K562 (cell line): ENCODE results near the gene SCAMP5. TPM values are rescaled to one million over a fixed set of nuclear protein-coding genes. Genes with fewer than 3 reads are reported as not detected.

ENCODE experiments used
- ARID1B ChIP-seq: fragments of 450-650 bp; IDR thresholded peaks from 2 replicates; pipeline ENCODE4 v1.6.1; 2016; ENCODE audit warnings: antibody characterized with exemption, mild to moderate bottlenecking, inconsistent platforms
- BRF1 ChIP-seq: IDR thresholded peaks from 3 replicates; pipeline ENCODE4 v1.6.1; 2011; ENCODE audit warnings: borderline replicate concordance, mild to moderate bottlenecking; ENCODE audit not compliant: insufficient read length; ENCODE audit errors: extremely low read depth
- CBFA2T2 ChIP-seq: fragments of 450-650 bp; conservative IDR thresholded peaks from 2 replicates; pipeline ENCODE4 v1.6.1; 2017; ENCODE audit warnings: mild to moderate bottlenecking
- HEY1 ChIP-seq: fragments of 250-450 bp; sonication (Bioruptor Pico); IDR thresholded peaks from 2 replicates; pipeline ENCODE4 v1.5.0; 2020; ENCODE audit warnings: mild to moderate bottlenecking, moderate library complexity, borderline replicate concordance
- HMG20A ChIP-seq: fragments of 450-650 bp; formaldehyde crosslinking; conservative IDR thresholded peaks from 2 replicates; pipeline ENCODE4 v1.4.0; 2020; ENCODE audit warnings: mild to moderate bottlenecking, mixed read lengths
- OTX1 ChIP-seq: fragments of 450-650 bp; formaldehyde crosslinking; IDR thresholded peaks from 2 replicates; pipeline ENCODE4 v1.4.0; 2022; ENCODE audit warnings: mild to moderate bottlenecking
- PRPF4 ChIP-seq: fragments of 200-400 bp; formaldehyde crosslinking; IDR thresholded peaks from one replicate; pipeline ENCODE4 v1.6.1; 2017; ENCODE audit warnings: low read length, low read depth, mild to moderate bottlenecking; ENCODE audit not compliant: insufficient read depth, poor library complexity, severe bottlenecking
- TCFL5 ChIP-seq: fragments of 250-450 bp; sonication (Bioruptor Pico); conservative IDR thresholded peaks from 2 replicates; pipeline ENCODE4 v1.6.1; 2021; ENCODE audit warnings: mild to moderate bottlenecking, moderate library complexity, matching md5 sums
- U2AF2 ChIP-seq: fragments of 200-400 bp; formaldehyde crosslinking; optimal IDR thresholded peaks from 2 replicates; pipeline ENCODE3; 2017; ENCODE audit warnings: low read depth, mild to moderate bottlenecking, low read length
- ZC3H8 ChIP-seq: fragments of 450-650 bp; IDR thresholded peaks from 2 replicates; pipeline ENCODE4 v1.6.1; 2017
- ZNF143 ChIP-seq: sonication (generic); formaldehyde crosslinking; IDR thresholded peaks from 2 replicates; pipeline ENCODE4 v1.9.0; 2022; ENCODE audit warnings: mild to moderate bottlenecking, missing genetic modification reagents
- ZNF395 ChIP-seq: fragments of 200-800 bp; sonication (Bioruptor generic); IDR thresholded peaks from 2 replicates; pipeline ENCODE4 v1.6.1; 2017; ENCODE audit warnings: missing genetic modification characterization, missing compliant biosample characterization
- polyA plus RNA-seq, 8 experiments: library from polyadenylated mRNA; depleted of rRNA in 4 of 8; stranded (reverse) in 5 of 8; unstranded in 3 of 8; fragments of >200 nt; fragmentation: Nextera tagmentation in 2 of 8; fragmentation: Illumina TruSeq in 1 of 8; extraction: Ambion mirVana in 2 of 8; extraction: Trizol in 1 of 8; gene quantifications; 2 replicates each; pipeline versions ENCODE4 v1.2.1 to v1.2.3, GENCODE V29; 2011 to 2014; ENCODE audit warnings: inconsistent platforms in 1 of 8, missing spikeins in 1 of 8
- total RNA-seq, 7 experiments: library from RNA; depleted of rRNA in 6 of 7; stranded (reverse); fragments of >200 nt in 6 of 7; fragmentation: Illumina TruSeq in 2 of 7; extraction: Trizol in 2 of 7; gene quantifications; 2 replicates each; pipeline versions ENCODE4 v1.2.1 to v1.2.3, GENCODE V29; 2011 to 2021; ENCODE audit warnings: low replicate concordance in 1 of 7
- TF ChIP-seq, protein P1 (sequence below): IDR thresholded peaks from 2 replicates; pipeline ENCODE4 v1.6.1; 2016; ENCODE audit warnings: missing genetic modification characterization, missing compliant biosample characterization
- TF ChIP-seq, protein P2 (sequence below): fragments of 450-650 bp; IDR thresholded peaks from 2 replicates; pipeline ENCODE4 v1.6.1; 2016; ENCODE audit warnings: missing biosample characterization, missing genetic modification characterization
- TF ChIP-seq, protein P3 (sequence below): fragments of 250-450 bp; sonication (Bioruptor Pico); IDR thresholded peaks from 2 replicates; pipeline ENCODE4 v1.8.0; 2021; ENCODE audit warnings: moderate library complexity, mild to moderate bottlenecking, inconsistent platforms
- TF ChIP-seq, protein P4 (sequence below), 3 experiments: fragments of 200-800 bp in 1 of 3; fragments of 250-450 bp in 1 of 3; fragments of 450-650 bp in 1 of 3; sonication (Bioruptor Pico) in 1 of 3; sonication (Bioruptor generic) in 1 of 3; formaldehyde crosslinking in 1 of 3; IDR thresholded peaks; 2 replicates each; pipeline versions ENCODE4 v1.6.1 to v1.8.0; 2016 to 2022; ENCODE audit warnings: mild to moderate bottlenecking in 2 of 3, missing genetic modification characterization in 2 of 3, missing compliant biosample characterization in 1 of 3, moderate library complexity in 1 of 3

The SCAMP5 gene
- total and polyA plus RNA-seq, 9 of the 15 experiments (the other 6 are each of a cell fraction or from before 2014, with no cell fraction given), result 0.09 to 0.29 (median 0.19) TPM; not detected in 5

- TF ChIP-seq, protein P1, sequence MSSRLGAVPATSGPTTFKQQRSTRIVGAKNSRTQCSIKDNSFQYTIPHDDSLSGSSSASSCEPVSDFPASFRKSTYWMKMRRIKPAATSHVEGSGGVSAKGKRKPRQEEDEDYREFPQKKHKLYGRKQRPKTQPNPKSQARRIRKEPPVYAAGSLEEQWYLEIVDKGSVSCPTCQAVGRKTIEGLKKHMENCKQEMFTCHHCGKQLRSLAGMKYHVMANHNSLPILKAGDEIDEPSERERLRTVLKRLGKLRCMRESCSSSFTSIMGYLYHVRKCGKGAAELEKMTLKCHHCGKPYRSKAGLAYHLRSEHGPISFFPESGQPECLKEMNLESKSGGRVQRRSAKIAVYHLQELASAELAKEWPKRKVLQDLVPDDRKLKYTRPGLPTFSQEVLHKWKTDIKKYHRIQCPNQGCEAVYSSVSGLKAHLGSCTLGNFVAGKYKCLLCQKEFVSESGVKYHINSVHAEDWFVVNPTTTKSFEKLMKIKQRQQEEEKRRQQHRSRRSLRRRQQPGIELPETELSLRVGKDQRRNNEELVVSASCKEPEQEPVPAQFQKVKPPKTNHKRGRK (tag), result no peak
- no peak for TF ChIP-seq HEY1 (CRISPR knock-in tag)
- peak; percentile 35; the same call in 1 of the 2 replicates for TF ChIP-seq CBFA2T2
- no peak for TF ChIP-seq TCFL5
- TF ChIP-seq ZNF395 (CRISPR knock-in tag), result peak; percentile 16; the same call in 1 of the 2 replicates
- peak; percentile 68 for TF ChIP-seq ARID1B
- TF ChIP-seq, protein P2, sequence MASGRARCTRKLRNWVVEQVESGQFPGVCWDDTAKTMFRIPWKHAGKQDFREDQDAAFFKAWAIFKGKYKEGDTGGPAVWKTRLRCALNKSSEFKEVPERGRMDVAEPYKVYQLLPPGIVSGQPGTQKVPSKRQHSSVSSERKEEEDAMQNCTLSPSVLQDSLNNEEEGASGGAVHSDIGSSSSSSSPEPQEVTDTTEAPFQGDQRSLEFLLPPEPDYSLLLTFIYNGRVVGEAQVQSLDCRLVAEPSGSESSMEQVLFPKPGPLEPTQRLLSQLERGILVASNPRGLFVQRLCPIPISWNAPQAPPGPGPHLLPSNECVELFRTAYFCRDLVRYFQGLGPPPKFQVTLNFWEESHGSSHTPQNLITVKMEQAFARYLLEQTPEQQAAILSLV (tag), result no peak
- TF ChIP-seq, protein P3, sequence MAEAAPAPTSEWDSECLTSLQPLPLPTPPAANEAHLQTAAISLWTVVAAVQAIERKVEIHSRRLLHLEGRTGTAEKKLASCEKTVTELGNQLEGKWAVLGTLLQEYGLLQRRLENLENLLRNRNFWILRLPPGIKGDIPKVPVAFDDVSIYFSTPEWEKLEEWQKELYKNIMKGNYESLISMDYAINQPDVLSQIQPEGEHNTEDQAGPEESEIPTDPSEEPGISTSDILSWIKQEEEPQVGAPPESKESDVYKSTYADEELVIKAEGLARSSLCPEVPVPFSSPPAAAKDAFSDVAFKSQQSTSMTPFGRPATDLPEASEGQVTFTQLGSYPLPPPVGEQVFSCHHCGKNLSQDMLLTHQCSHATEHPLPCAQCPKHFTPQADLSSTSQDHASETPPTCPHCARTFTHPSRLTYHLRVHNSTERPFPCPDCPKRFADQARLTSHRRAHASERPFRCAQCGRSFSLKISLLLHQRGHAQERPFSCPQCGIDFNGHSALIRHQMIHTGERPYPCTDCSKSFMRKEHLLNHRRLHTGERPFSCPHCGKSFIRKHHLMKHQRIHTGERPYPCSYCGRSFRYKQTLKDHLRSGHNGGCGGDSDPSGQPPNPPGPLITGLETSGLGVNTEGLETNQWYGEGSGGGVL, result no peak
- no peak for TF ChIP-seq U2AF2
- TF ChIP-seq BRF1, result no peak
- TF ChIP-seq ZC3H8, result no peak
- TF ChIP-seq PRPF4, result no peak
- no peak for TF ChIP-seq ZNF143 (CRISPR knock-in tag)
- TF ChIP-seq HMG20A (CRISPR knock-in tag), result no peak
- TF ChIP-seq, protein P4, sequence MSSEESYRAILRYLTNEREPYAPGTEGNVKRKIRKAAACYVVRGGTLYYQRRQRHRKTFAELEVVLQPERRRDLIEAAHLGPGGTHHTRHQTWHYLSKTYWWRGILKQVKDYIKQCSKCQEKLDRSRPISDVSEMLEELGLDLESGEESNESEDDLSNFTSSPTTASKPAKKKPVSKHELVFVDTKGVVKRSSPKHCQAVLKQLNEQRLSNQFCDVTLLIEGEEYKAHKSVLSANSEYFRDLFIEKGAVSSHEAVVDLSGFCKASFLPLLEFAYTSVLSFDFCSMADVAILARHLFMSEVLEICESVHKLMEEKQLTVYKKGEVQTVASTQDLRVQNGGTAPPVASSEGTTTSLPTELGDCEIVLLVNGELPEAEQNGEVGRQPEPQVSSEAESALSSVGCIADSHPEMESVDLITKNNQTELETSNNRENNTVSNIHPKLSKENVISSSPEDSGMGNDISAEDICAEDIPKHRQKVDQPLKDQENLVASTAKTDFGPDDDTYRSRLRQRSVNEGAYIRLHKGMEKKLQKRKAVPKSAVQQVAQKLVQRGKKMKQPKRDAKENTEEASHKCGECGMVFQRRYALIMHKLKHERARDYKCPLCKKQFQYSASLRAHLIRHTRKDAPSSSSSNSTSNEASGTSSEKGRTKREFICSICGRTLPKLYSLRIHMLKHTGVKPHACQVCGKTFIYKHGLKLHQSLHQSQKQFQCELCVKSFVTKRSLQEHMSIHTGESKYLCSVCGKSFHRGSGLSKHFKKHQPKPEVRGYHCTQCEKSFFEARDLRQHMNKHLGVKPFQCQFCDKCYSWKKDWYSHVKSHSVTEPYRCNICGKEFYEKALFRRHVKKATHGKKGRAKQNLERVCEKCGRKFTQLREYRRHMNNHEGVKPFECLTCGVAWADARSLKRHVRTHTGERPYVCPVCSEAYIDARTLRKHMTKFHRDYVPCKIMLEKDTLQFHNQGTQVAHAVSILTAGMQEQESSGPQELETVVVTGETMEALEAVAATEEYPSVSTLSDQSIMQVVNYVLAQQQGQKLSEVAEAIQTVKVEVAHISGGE (CRISPR knock-in tag; IDR thresholded peaks at IDR 0.05), result 0 out of 6 replicates have a peak, but pooled peaks of 1 of the 3 experiments have one; percentile 7
- TF ChIP-seq OTX1, result no peak
Observed at GRCh38 chr15:75042730-75043508, 47.6 kb downstream of the SCAMP5 start (continued).
